RWPE2 (cell line): ENCODE results near the gene ANKS1B.

Experiments
- ATAC-seq: fragments of 200-7000 bp; cut with Tn5 transposase; 3 replicates; pipeline ENCODE4 v1.9.1; 2021; ENCODE audit warnings: low read depth
- DNase-seq: peaks from one replicate; pipeline ENCODE4 v3.0.0-alpha.2; 2020; ENCODE audit warnings: low spot score
- H3K27ac ChIP-seq: fragments of 450-650 bp; 2 replicates; pipeline ENCODE4 v1.5.1; 2017; ENCODE audit warnings: mild to moderate bottlenecking; ENCODE audit not compliant: poor library complexity, severe bottlenecking
- H3K27me3 ChIP-seq: fragments of 250-450 bp; sonication (Bioruptor Pico); 2 replicates; pipeline ENCODE4 v1.5.1; 2021; ENCODE audit warnings: mild to moderate bottlenecking, moderate library complexity; ENCODE audit not compliant: insufficient read depth, poor library complexity, severe bottlenecking
- H3K36me3 ChIP-seq: fragments of 250-450 bp; sonication (Bioruptor Pico); 2 replicates; pipeline ENCODE4 v1.5.1; 2020; ENCODE audit warnings: low read depth, mild to moderate bottlenecking, moderate library complexity
- H3K4me1 ChIP-seq: fragments of 250-450 bp; sonication (Bioruptor Pico); 2 replicates; pipeline ENCODE4 v1.5.1; 2021; ENCODE audit warnings: mild to moderate bottlenecking, moderate library complexity; ENCODE audit not compliant: insufficient read depth, poor library complexity, severe bottlenecking
- H3K4me3 ChIP-seq: fragments of 250-450 bp; sonication (Bioruptor Pico); 2 replicates; pipeline ENCODE4 v1.5.1; 2021; ENCODE audit warnings: mild to moderate bottlenecking, moderate library complexity; ENCODE audit not compliant: severe bottlenecking
- H3K9me3 ChIP-seq: fragments of 250-450 bp; sonication (Bioruptor Pico); 2 replicates; pipeline ENCODE4 v1.5.1; 2021; ENCODE audit warnings: mild to moderate bottlenecking, moderate library complexity; ENCODE audit not compliant: severe bottlenecking
- CTCF ChIP-seq: fragments of 450-650 bp; IDR thresholded peaks from one replicate; pipeline ENCODE4 v1.5.1; 2017; ENCODE audit warnings: mild to moderate bottlenecking, moderate library complexity; ENCODE audit not compliant: poor library complexity, severe bottlenecking

Gene ANKS1B

GRCh38 chr12:99302874-99303273 is 681.9 kb downstream of the ANKS1B start:
- TF ChIP-seq CTCF: no peak
- DNase-seq (no peak), ATAC-seq (no peak)
- H3K9me3 ChIP-seq: no peaks in the 10 kb centered on the region
- no peaks in the 10 kb centered on the region for H3K4me1 ChIP-seq
- H3K4me3 ChIP-seq: no peak overlapping the region
- H3K27ac ChIP-seq: no peak overlapping the region
- no peaks in the 10 kb centered on the region for H3K27me3 ChIP-seq
- H3K36me3 ChIP-seq: no peaks in the 10 kb centered on the region

- H3K36me3 ChIP-seq: no peaks in the 10 kb centered on the region
- no peak overlapping the region for H3K27ac ChIP-seq
- no peaks in the 10 kb centered on the region for H3K9me3 ChIP-seq
- TF ChIP-seq CTCF: no peak
- ATAC-seq: no peak
- H3K4me1 ChIP-seq: no peaks in the 10 kb centered on the region
- no peak for DNase-seq
- H3K27me3 ChIP-seq: no peaks in the 10 kb centered on the region
- no peak overlapping the region for H3K4me3 ChIP-seq
Measured at GRCh38 chr12:99287136-99287535, 697.6 kb downstream of the ANKS1B start.

GRCh38 chr12:99284161-99284560 is 700.6 kb downstream of the ANKS1B start:
- Histone ChIP-seq H3K4me3 (no peak overlapping the region), H3K36me3 (no peaks in the 10 kb centered on the region), H3K4me1 (no peaks in the 10 kb centered on the region), H3K27me3 (no peaks in the 10 kb centered on the region), H3K27ac (no peak overlapping the region), H3K9me3 (no peaks in the 10 kb centered on the region)
- DNase-seq: no peak
- TF ChIP-seq CTCF: no peak
- no peak for ATAC-seq

GRCh38 chr12:99282624-99283023 is 702.1 kb downstream of the ANKS1B start:
- Histone ChIP-seq H3K27ac (no peak overlapping the region), H3K36me3 (no peaks in the 10 kb centered on the region), H3K4me1 (no peaks in the 10 kb centered on the region), H3K9me3 (no peaks in the 10 kb centered on the region), H3K27me3 (no peaks in the 10 kb centered on the region), H3K4me3 (no peak overlapping the region)
- ATAC-seq (no peak), DNase-seq (no peak)
- no peak for TF ChIP-seq CTCF

GRCh38 chr12:99282086-99282485 is 702.6 kb downstream of the ANKS1B start:
- H3K36me3 ChIP-seq: no peaks in the 10 kb centered on the region
- H3K27ac ChIP-seq: no peak overlapping the region
- no peaks in the 10 kb centered on the region for H3K4me1 ChIP-seq
- H3K27me3 ChIP-seq: no peaks in the 10 kb centered on the region
- no peaks in the 10 kb centered on the region for H3K9me3 ChIP-seq
- no peak for TF ChIP-seq CTCF
- no peak overlapping the region for H3K4me3 ChIP-seq
- ATAC-seq (no peak), DNase-seq (no peak)
